Tibial nerve (tissue), 4 donors: Measurements from ENCODE around the gene PRKCB. TPM values are rescaled to one million over a fixed set of nuclear protein-coding genes. Genes with fewer than 3 reads are reported as not detected.
A peak's percentile ranks its signal among the peaks of the same experiment; 100 is the strongest.

Experiments
- DNase-seq, 2 donors: peaks; one replicate each; pipeline ENCODE4 v3.0.0-alpha.2; 2019; ENCODE audit warnings: low spot score in 2 of 2
- H3K27ac ChIP-seq, 4 donors: fragments of 200-600 bp; sonication (generic) in 3 of 4; one replicate each; pipeline ENCODE4 v1.5.1; 2017 to 2019; ENCODE audit warnings: mild to moderate bottlenecking in 1 of 4
- H3K27me3 ChIP-seq, 2 donors: fragments of 200-600 bp; sonication (generic) in 1 of 2; one replicate each; pipeline versions ENCODE4 v1.5.1 to v1.6.0; 2017 to 2019
- H3K36me3 ChIP-seq, 3 donors: fragments of 200-600 bp; sonication (generic); one replicate each; pipeline ENCODE4 v1.5.1; 2018 to 2019
- H3K4me1 ChIP-seq, 4 donors: fragments of 200-600 bp; sonication (generic) in 3 of 4; one replicate each; pipeline ENCODE4 v1.5.1; 2017 to 2019
- H3K4me3 ChIP-seq, 4 donors: fragments of 200-600 bp; sonication (generic) in 3 of 4; one replicate each; pipeline ENCODE4 v1.5.1; 2017 to 2019; ENCODE audit warnings: mild to moderate bottlenecking in 1 of 4, moderate library complexity in 1 of 4
- H3K9me3 ChIP-seq, 4 donors: fragments of 200-600 bp; sonication (generic) in 3 of 4; one replicate each; pipeline ENCODE4 v1.5.1; 2017 to 2019
- EP300 ChIP-seq, 2 donors: sonication (generic); formaldehyde crosslinking; IDR thresholded peaks; one replicate each; pipeline ENCODE4 v1.6.1; 2017; ENCODE audit warnings: antibody characterized with exemption in 2 of 2, mild to moderate bottlenecking in 1 of 2
- POLR2A ChIP-seq, 2 donors: fragments of 450-650 bp; IDR thresholded peaks; one replicate each; pipeline ENCODE4 v1.6.1; 2017; ENCODE audit warnings: antibody characterized with exemption in 2 of 2, mild to moderate bottlenecking in 2 of 2, moderate library complexity in 2 of 2
- WGBS, 2 donors: methylation state at CpG; one replicate each; pipeline ENCODE4 v1.1.5; 2018; 5-methylcytosine and 5-hydroxymethylcytosine counted together
- total RNA-seq, 4 donors: library from RNA; depleted of rRNA; stranded (reverse); fragments of >200 nt; gene quantifications; one replicate each; pipeline ENCODE4 v1.1.0, GENCODE V29; 2016
- TF ChIP-seq, protein P1 (sequence below), 5 experiments: fragments of 200-600 bp in 3 of 5; fragments of 450-650 bp in 2 of 5; sonication (generic) in 3 of 5; IDR thresholded peaks; one replicate each; pipeline ENCODE4 v1.5.1; 2016 to 2019; ENCODE audit warnings: antibody characterized with exemption in 5 of 5, mild to moderate bottlenecking in 3 of 5, moderate library complexity in 2 of 5

Gene PRKCB
- total RNA-seq, 4 donors from 2014 or later, result 2.7 to 6.9 (median 4.3) TPM

DNA sequence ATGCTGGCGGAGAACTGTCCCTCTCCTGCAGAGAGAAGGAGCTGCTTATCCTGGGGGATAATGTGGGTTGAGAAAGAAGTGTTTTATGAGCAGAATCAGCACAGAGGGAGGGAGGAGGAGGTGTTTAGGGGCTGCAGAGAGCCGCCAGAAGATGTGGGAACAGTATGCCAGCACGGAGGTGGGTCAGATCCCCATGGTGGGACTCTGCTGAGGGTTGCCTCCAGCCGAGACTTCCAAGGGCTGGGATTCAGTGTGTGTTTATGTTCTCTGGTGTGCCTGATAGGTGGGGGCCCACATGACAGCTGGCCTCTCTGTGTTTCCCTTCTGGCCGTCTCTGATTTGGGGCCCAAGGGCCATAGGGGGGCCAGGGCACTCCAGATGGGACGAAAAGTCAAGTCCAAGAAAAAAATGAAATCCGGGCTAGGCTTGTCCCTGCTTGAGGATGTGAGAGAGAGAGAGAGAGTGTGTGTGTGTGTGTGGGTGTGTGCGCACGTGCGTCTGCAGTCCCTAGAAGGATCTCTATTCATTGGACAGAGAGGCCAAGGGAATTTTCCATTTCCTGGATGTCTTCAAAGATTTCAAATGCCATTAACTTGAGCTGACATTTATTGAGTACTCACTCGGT lies 21.6 kb downstream of the PRKCB start:
- Histone ChIP-seq H3K9me3 (no peaks in the 10 kb centered on the region), H3K27me3 (no peaks in the 10 kb centered on the region), H3K4me1 (peaks cover 0 to 15% (median 2%) of the 10 kb centered on the region in 4 donors), H3K27ac (no peak overlapping the region), H3K4me3 (no peak overlapping the region), H3K36me3 (no peaks in the 10 kb centered on the region)
- DNase-seq, result no peak
- no peak for TF ChIP-seq EP300 (IDR thresholded peaks at IDR 0.05)
- TF ChIP-seq POLR2A (IDR thresholded peaks at IDR 0.05), result no peak
- TF ChIP-seq, protein P1, sequence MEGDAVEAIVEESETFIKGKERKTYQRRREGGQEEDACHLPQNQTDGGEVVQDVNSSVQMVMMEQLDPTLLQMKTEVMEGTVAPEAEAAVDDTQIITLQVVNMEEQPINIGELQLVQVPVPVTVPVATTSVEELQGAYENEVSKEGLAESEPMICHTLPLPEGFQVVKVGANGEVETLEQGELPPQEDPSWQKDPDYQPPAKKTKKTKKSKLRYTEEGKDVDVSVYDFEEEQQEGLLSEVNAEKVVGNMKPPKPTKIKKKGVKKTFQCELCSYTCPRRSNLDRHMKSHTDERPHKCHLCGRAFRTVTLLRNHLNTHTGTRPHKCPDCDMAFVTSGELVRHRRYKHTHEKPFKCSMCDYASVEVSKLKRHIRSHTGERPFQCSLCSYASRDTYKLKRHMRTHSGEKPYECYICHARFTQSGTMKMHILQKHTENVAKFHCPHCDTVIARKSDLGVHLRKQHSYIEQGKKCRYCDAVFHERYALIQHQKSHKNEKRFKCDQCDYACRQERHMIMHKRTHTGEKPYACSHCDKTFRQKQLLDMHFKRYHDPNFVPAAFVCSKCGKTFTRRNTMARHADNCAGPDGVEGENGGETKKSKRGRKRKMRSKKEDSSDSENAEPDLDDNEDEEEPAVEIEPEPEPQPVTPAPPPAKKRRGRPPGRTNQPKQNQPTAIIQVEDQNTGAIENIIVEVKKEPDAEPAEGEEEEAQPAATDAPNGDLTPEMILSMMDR (IDR thresholded peaks at IDR 0.05), result no peak
- 12 to 17% methylated on average over 11 of the region's 11 CpGs for WGBS, 2 donors

DNA sequence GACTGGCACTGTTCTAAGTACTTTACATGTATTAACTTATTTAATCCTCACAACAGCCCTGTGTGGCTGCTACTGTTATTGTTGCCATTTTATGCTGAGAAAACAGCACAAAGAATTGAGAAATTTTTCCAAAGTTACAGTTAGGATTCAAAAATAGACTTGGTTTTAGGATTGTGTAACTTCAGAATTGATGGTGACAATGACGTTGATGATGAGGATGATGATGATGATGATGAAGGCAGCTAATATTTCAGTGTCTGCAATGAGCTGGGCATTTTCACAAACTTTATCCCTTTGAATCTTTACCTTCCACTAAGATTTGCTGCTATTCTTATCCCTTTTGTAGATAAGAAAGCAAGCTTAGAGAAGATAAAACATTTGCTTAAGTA lies 22.1 kb downstream of the PRKCB start:
- H3K9me3 ChIP-seq, result no peaks in the 10 kb centered on the region
- WGBS, 2 donors, result 61 to 69% methylated on average over 1 of the region's 1 CpG
- no peaks in the 10 kb centered on the region for H3K27me3 ChIP-seq
- H3K36me3 ChIP-seq, result no peaks in the 10 kb centered on the region
- no peak overlapping the region for H3K4me3 ChIP-seq
- TF ChIP-seq POLR2A (IDR thresholded peaks at IDR 0.05), result no peak
- TF ChIP-seq, protein P1 (IDR thresholded peaks at IDR 0.05), result no peak
- H3K27ac ChIP-seq, result no peak overlapping the region
- H3K4me1 ChIP-seq, result peaks cover 0 to 15% (median 2%) of the 10 kb centered on the region in 4 donors
- no peak for DNase-seq

DNA sequence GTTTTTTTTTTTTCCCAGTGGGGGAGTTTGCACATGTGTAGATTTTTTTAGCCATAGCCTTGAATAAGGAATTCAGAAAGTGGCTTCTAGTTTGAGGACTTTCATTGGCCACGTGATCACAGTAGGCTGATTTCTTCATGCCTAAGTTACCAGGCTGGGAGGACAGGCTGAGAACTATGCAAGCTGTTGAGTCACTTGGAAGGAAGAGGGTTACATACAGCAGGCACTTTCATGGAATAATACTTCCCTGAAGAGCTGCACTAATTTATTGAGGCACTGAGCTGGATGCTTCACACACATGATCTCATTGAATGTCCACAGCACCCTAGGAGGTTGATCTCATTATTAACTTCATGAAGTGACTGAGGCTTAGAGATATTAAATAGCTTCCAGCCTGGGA lies 22.8 kb downstream of the PRKCB start:
- DNase-seq, result peak in 1 of 2 donors; percentile 27
- Histone ChIP-seq H3K36me3 (no peaks in the 10 kb centered on the region), H3K9me3 (no peaks in the 10 kb centered on the region), H3K4me3 (no peak overlapping the region), H3K27me3 (no peaks in the 10 kb centered on the region), H3K4me1 (peaks cover 0 to 18% (median 3%) of the 10 kb centered on the region in 4 donors), H3K27ac (no peak overlapping the region)
- TF ChIP-seq, protein P1 (IDR thresholded peaks at IDR 0.05), result no peak
- TF ChIP-seq POLR2A (IDR thresholded peaks at IDR 0.05) (no peak), EP300 (IDR thresholded peaks at IDR 0.05) (peak in 1 of 2 donors; percentile 38)
- 63 to 68% methylated on average over 1 of the region's 1 CpG for WGBS, 2 donors

DNA sequence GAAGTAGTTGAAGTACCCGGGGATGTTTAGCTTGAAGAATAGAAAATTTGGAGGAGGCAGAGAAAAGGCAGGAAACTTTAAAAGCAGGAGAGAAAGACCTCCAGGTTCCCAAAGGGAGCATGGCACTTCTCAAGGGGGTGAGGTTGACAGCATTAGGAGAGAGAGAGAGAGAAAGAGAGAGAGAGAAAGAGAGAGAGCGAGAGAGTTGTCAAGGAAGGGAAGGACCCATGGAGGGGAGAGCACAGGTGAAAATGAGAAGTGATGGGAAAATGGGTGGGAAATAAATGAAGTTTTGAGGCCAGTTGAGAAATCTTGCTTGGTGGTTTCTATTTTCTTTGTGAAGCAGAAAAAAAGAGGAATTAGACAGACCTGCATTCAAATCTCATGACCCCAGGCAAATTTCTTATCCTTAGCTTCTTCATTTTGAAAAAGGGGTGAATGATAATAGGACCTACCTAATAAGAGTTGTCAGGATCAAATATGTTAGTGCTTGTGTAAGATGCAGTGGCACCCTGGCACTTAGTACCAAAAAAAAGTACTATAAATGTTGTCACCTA lies 24.0 kb downstream of the PRKCB start:
- DNase-seq, result no peak
- no peak overlapping the region for H3K27ac ChIP-seq
- no peak overlapping the region for H3K4me3 ChIP-seq
- no peaks in the 10 kb centered on the region for H3K9me3 ChIP-seq
- no peaks in the 10 kb centered on the region for H3K27me3 ChIP-seq
- H3K4me1 ChIP-seq, result peaks cover 0 to 23% (median 6%) of the 10 kb centered on the region in 4 donors
- 67 to 83% methylated on average over 2 of the region's 2 CpGs for WGBS, 2 donors
- no peaks in the 10 kb centered on the region for H3K36me3 ChIP-seq
- TF ChIP-seq, protein P1 (IDR thresholded peaks at IDR 0.05), result no peak
- TF ChIP-seq EP300 (IDR thresholded peaks at IDR 0.05) (no peak), POLR2A (IDR thresholded peaks at IDR 0.05) (no peak)

DNA sequence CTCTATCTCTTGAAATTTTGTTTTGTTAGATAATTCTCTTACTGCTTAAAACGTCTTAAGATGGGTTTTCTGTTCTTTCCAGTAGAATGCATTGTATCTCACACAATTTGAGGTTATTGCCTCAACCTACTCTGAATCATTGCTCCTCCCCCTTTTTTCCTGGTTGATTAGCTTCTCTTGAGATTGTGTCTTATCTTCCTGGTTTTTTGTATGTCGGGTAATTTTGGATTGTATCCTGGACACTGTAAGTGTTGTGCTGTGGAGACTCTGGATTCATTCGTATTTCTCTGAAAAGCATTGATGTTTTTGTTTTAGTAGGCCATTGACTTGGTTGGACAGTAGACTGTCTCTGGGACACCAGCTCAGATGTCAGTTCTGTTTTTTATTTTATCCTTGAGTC lies 26.1 kb downstream of the PRKCB start:
- Histone ChIP-seq H3K27ac (no peak overlapping the region), H3K27me3 (no peaks in the 10 kb centered on the region), H3K9me3 (no peaks in the 10 kb centered on the region), H3K4me3 (no peak overlapping the region), H3K4me1 (peaks cover 0 to 23% (median 6%) of the 10 kb centered on the region in 4 donors), H3K36me3 (no peaks in the 10 kb centered on the region)
- WGBS, 2 donors, result 76 to 79% methylated on average over 3 of the region's 3 CpGs
- DNase-seq, result no peak
- TF ChIP-seq, protein P1 (IDR thresholded peaks at IDR 0.05), result no peak
- TF ChIP-seq EP300 (IDR thresholded peaks at IDR 0.05) (no peak), POLR2A (IDR thresholded peaks at IDR 0.05) (no peak)
